ENCODE data around the gene TMEM184B. TPM values are rescaled to one million over a fixed set of nuclear protein-coding genes. Genes with fewer than 3 reads are reported as not detected.

TMEM184B gene
- total and polyA plus RNA-seq, 8 donors, result 10.0 to 110 (median 34.0) TPM

DNA sequence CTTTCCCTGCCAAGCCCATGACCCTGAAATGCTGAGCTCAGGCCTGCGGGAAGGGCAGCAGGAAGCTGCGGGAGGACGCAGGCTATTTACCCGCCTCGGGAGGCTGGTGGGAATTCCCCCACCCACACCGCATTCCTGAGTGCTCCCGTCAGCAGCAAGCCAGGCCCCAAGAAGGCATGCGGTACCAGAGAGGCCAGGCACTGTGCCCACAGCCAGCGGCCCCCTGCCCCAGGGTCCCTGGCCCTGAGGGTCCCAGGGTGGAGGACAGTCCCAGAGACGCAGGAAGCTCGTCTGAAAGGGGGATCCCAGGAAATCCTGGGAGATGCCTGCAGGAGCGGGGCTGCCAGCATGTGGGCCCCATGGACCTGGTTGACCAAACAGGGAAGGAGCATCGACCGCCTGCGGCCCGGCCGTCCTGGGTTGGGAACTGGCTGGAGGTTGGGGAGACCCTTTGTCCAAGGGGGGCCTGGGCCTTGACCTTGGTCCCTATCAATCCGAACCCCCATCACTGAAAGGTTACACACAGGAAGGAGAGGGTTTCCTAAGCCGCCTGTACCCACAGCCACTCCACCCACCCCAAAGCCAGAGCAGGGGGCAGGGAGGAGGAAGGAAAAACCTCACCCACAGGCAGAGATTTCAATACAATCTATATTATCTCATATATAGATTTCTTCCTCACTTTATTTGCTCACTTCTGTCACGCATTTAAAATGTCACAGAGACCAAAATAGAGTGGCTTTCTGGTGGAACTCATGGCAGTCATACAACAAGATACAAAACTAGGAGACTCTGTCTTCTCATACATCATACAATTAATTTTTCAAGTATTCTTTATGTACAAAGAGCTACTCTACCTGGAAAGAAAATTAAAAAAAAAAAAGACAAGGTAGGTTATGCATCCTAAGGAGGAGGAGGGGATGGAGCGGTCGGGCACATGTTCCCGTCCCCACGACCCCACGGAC, 53.9 kb downstream of the TMEM184B start:
- WGBS, 5 donors, result 28 to 40% (median 35%) methylated on average over 20 to 25 of the region's 25 CpGs
- intact Hi-C loops (cut with DNase I; ENCODE audit: low total_unique reads), result no loop called here
- peak overlapping the region; percentile 62 to 97 (median 94) for H3K27ac ChIP-seq
- no peaks in the 10 kb centered on the region for H3K27me3 ChIP-seq
- peaks cover 50 to 92% (median 64%) of the 10 kb centered on the region in 4 donors for H3K4me1 ChIP-seq
- TF ChIP-seq, protein P1, sequence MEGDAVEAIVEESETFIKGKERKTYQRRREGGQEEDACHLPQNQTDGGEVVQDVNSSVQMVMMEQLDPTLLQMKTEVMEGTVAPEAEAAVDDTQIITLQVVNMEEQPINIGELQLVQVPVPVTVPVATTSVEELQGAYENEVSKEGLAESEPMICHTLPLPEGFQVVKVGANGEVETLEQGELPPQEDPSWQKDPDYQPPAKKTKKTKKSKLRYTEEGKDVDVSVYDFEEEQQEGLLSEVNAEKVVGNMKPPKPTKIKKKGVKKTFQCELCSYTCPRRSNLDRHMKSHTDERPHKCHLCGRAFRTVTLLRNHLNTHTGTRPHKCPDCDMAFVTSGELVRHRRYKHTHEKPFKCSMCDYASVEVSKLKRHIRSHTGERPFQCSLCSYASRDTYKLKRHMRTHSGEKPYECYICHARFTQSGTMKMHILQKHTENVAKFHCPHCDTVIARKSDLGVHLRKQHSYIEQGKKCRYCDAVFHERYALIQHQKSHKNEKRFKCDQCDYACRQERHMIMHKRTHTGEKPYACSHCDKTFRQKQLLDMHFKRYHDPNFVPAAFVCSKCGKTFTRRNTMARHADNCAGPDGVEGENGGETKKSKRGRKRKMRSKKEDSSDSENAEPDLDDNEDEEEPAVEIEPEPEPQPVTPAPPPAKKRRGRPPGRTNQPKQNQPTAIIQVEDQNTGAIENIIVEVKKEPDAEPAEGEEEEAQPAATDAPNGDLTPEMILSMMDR (IDR thresholded peaks at IDR 0.05), result no peak
- TF ChIP-seq POLR2AphosphoS5 (IDR thresholded peaks at IDR 0.05) (peak; percentile 76 to 94 (median 84)), EP300 (IDR thresholded peaks at IDR 0.05) (peak; percentile 55)
- DNase-seq, result peak; percentile 92 to 96
- peaks cover 5 to 63% (median 52%) of the 10 kb centered on the region in 4 donors for H3K36me3 ChIP-seq
- no peaks in the 10 kb centered on the region for H3K9me3 ChIP-seq
- no peak overlapping the region for H3K4me3 ChIP-seq

DNA sequence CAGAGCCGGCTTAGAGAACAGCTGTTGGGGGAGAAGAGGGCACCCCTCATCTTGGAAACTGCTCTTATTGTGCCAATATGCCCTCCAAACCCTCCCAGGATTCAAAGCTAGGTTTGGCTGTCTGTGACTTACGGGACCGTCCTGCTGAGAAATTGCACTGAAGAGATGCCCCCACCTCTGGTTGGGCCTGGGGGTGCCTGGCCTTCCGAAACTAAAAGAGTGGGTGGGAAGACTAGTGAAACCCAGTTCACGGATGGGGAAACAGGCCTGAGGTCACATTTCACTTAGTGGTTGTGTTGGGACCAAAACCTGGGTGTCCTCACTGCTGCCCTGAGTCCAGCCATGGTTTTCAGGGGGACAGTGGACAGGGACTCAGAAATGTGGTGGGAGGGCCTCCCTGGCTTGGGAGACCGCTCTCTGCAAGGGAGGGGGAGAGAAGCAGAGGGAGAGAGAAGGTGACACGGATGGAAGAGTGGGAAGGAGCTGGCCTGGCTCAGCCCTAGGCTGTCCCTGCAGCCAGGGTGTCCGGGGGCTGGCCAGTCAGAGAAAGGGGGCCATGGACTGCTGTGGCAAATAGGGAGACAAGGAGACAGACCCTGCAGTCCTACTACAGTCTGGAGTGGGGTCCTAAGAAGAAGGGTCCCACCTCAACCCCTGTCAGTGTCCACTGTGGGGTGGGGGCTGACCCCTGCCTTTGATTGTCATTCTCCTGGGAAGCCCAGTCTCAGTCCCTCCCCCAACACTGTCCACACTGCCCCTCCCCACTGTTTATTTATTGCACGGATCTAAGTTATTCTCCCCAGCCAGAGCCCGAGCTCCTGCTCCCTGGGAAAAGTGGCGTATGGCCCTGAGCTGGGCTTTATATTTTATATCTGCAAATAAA, 57.4 kb downstream of the TMEM184B start:
- TF ChIP-seq, protein P1 (IDR thresholded peaks at IDR 0.05), result no peak
- H3K36me3 ChIP-seq, result peaks cover 0 to 40% (median 20%) of the 10 kb centered on the region in 4 donors
- no peaks in the 10 kb centered on the region for H3K27me3 ChIP-seq
- no peak overlapping the region for H3K4me3 ChIP-seq
- DNase-seq, result peak in 1 of 2 donors; percentile 22
- intact Hi-C loops (cut with DNase I; ENCODE audit: low total_unique reads), result no loop called here
- 76 to 86% (median 78%) methylated on average over 11 of the region's 11 CpGs for WGBS, 5 donors
- H3K4me1 ChIP-seq, result peaks cover 37 to 74% (median 43%) of the 10 kb centered on the region in 4 donors
- no peaks in the 10 kb centered on the region for H3K9me3 ChIP-seq
- peak overlapping the region in 4 of 5 donors; percentile 0 to 77 (median 48) for H3K27ac ChIP-seq

DNA sequence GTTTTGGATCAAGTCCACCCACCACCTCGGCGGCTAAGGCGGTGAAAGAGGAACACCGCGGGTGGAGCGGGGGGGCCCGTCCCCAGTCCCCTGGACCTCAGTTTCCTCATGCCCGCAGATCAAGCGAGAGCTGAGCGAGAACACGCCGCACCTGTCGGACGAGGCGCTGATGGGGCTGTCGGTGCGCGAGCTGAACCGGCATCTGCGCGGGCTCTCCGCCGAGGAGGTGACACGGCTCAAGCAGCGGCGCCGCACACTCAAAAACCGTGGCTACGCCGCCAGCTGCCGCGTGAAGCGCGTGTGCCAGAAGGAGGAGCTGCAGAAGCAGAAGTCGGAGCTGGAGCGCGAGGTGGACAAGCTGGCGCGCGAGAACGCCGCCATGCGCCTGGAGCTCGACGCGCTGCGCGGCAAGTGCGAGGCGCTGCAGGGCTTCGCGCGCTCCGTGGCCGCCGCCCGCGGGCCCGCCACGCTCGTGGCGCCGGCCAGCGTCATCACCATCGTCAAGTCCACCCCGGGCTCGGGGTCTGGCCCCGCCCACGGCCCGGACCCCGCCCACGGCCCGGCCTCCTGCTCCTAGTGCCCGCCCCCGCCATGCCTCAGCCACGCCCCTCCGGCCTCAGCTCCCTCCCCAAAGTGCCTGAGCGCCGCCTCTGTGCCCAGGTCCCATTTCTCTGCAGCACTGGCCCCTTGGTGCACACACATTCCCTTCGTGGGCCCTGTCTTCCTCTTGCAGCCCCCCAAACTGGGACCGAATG, 58.3 kb downstream of the TMEM184B start:
- H3K4me1 ChIP-seq, result peaks cover 30 to 71% (median 36%) of the 10 kb centered on the region in 4 donors
- 38 to 76% (median 66%) methylated on average over 24 to 81 of the region's 81 CpGs for WGBS, 5 donors
- H3K36me3 ChIP-seq, result peaks cover 0 to 40% (median 21%) of the 10 kb centered on the region in 4 donors
- TF ChIP-seq POLR2A (IDR thresholded peaks at IDR 0.05) (no peak), POLR2AphosphoS5 (IDR thresholded peaks at IDR 0.05) (peak in 1 of 3 donors; percentile 8), EP300 (IDR thresholded peaks at IDR 0.05) (no peak)
- TF ChIP-seq, protein P1 (IDR thresholded peaks at IDR 0.05), result no peak
- H3K9me3 ChIP-seq, result no peaks in the 10 kb centered on the region
- intact Hi-C loops (cut with DNase I; ENCODE audit: low total_unique reads), result no loop called here
- peak overlapping the region; percentile 20 to 32 (median 30) for H3K4me3 ChIP-seq
- no peaks in the 10 kb centered on the region for H3K27me3 ChIP-seq
- peak overlapping the region in 4 of 5 donors; percentile 37 to 77 (median 51) for H3K27ac ChIP-seq
- peak; percentile 63 to 90 for DNase-seq

Data from stomach (tissue), 9 donors.